GM19452 (cell line): Measurements from ENCODE around the gene FSD1.
"Not testable (repeated sequence)": the region's sequence is repeated elsewhere in the genome, so short reads cannot be mapped to it uniquely, and the experiment has no call there.

Source experiments
- ATAC-seq: cut with Tn5 transposase; IDR thresholded peaks from one replicate; pipeline ENCODE4 v1.9.1; 2021; ENCODE audit not compliant: unreplicated experiment

Gene FSD1

GRCh38 chr19:4313847-4314490 is 9.6 kb downstream of the FSD1 start:
- no peak for ATAC-seq

- no peak for ATAC-seq
These were observed 12.6 kb downstream of the FSD1 start for GRCh38 chr19:4316956-4317355.

- ATAC-seq, result no peak
These were observed 14.1 kb downstream of the FSD1 start for GRCh38 chr19:4318460-4318859.

- ATAC-seq, result no peak
These were observed 14.8 kb downstream of the FSD1 start for GRCh38 chr19:4319067-4319718.

GRCh38 chr19:4320419-4320818 is 16.0 kb downstream of the FSD1 start:
- ATAC-seq, result no peak

- no peak for ATAC-seq
These were observed 18.7 kb downstream of the FSD1 start for GRCh38 chr19:4322942-4323665.

GRCh38 chr19:4323692-4324091 is 19.3 kb downstream of the FSD1 start:
- no peak for ATAC-seq

GRCh38 chr19:4324228-4324627 is 19.8 kb downstream of the FSD1 start:
- no peak for ATAC-seq

- ATAC-seq, result no peak
These were observed 21.9 kb downstream of the FSD1 start for GRCh38 chr19:4326215-4326836.

- no peak for ATAC-seq
These were observed 22.4 kb downstream of the FSD1 start for GRCh38 chr19:4326837-4327251.

GRCh38 chr19:4327252-4327876 is 23.0 kb downstream of the FSD1 start:
- ATAC-seq, result no peak

GRCh38 chr19:4327877-4328242 is 23.5 kb downstream of the FSD1 start:
- peak; percentile 7 for ATAC-seq

- peak; percentile 70 for ATAC-seq
These were observed 24.0 kb downstream of the FSD1 start for GRCh38 chr19:4328243-4328990.

GRCh38 chr19:4328991-4329681 is 24.7 kb downstream of the FSD1 start:
- ATAC-seq, result not testable (repeated sequence)

- ATAC-seq, result no peak
These were observed 25.5 kb downstream of the FSD1 start for GRCh38 chr19:4329858-4330257.

GRCh38 chr19:4334929-4335570 is 30.7 kb downstream of the FSD1 start:
- no peak for ATAC-seq

- ATAC-seq, result no peak
These were observed 33.6 kb downstream of the FSD1 start for GRCh38 chr19:4337906-4338440.

- no peak for ATAC-seq
These were observed 34.3 kb downstream of the FSD1 start, which contains the start of gene STAP2 for GRCh38 chr19:4338441-4339355. STAP2 (minus strand) TSS chr19:4338827; CDS start chr19:4338753, 74 bp downstream.
